GM19035 (cell line): ENCODE results near the gene TTC28.
"Not testable (repeated sequence)": the region's sequence is repeated elsewhere in the genome, so short reads cannot be mapped to it uniquely, and the experiment has no call there.

ENCODE experiments used
- ATAC-seq: cut with Tn5 transposase; IDR thresholded peaks from one replicate; pipeline ENCODE4 v1.9.1; 2021; ENCODE audit not compliant: unreplicated experiment

TTC28 gene

DNA sequence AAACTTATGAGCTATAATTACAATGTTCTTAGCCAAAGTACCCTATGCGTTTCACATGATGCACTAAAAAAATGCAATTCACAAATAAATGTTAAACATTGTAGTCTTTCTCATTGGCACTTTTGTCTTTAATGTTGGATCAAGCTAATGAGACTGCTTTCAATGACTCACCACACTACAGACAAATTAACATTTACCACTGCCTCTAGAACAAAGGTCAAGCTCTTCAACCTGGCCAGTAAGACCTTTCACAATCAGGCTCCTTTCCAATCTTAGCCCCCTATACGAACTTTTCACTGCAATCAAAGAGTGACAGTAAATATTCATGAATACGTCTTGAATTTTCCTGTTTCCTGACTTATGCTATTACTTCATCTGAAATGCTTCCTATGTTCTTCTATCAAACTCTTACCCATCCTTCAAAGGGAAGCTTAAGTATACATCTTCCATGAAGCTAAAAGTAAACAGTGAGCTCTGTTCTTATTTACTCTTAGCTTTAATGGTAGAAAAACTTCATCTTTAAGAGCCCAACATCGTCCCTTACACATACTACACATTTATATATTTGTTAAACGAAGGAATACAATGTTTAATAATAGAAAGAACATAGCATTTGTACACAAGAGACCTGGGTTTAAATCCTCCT is 433.9 kb downstream of the TTC28 start:
- no peak for ATAC-seq

DNA sequence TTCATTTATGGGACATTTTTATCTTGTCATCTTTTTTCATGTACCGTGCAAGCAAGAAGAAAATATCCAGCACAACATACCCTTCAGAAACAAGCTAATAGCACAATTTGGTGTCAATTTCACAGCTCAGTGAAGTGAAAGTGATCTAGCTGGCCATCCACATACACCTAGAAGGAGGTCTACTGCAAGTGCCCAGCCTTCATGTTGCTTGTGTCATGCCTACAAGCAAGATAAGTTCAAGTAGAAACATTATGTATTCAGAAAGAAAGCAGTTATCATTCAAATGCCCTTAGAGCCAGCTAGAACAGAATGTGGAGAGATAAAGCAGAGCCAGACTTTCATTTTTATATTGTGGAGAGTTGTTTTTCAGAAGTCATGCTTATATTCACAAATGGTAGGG is 434.9 kb downstream of the TTC28 start:
- ATAC-seq: no peak

DNA sequence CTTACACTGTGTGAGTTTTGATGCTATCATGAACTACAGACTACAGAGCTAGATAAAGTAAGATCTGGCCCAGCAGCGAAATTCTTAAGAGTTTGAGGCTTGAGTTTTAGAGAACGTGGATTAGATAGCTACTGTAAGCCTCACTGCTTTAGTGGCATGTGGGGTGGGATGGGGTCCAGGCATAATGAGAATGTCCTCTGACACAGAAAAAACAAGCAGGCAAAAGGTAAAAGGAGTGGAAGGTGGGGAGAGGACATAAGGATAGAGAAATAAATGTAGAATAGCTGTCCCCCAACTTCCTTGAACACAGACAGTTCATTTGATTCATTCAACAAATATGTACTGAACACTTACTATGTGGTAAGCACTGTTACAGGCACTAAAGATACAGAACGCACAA is 436.1 kb downstream of the TTC28 start:
- no peak for ATAC-seq

DNA sequence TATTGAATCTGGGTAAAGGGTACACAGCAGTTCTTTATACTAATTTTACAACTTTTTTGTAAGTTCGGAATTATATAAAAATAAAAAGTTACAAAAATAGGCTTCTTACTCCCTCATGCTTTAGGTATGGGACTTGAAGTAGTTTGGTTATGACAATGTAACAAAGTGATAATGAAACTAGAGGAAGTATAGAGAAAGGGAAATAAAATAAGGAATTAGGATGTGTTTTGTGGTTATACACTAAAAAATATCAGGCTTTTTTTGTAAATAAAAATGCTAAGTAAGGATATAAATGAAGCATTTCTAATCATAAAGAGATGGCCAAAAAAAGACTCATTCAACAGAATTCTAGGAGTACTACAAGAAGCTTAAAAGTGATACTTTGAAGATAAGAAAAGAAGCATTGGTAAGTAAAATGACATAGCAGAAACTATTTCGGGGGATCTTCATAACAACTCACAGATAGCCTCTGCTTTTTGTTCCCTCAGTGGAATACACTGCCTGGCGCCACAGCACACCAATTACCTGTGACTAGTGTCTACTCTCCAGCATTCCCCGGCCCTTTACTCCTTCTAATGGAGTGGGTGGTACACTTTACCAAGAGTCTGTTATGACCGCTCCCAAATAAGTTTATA is 437.9 kb downstream of the TTC28 start:
- ATAC-seq: no peak

DNA sequence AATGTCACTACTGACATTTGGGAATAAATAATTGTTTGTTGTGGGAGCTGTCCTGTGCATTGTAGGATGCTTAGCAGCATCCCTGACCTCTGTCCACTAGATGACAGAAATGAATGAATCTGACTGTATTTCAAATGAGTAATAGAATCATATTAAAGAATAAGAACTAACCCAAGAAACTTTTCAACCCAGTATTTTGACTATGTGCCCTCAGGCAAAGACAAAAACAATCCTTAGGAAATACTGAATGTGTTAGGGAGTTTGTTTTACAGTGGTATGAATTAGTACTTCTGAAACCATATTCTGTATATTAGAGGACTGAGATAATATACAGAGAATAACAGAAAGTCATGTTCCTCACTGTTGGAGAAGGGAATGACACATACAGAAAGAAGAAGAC is 439.7 kb downstream of the TTC28 start:
- no peak for ATAC-seq

DNA sequence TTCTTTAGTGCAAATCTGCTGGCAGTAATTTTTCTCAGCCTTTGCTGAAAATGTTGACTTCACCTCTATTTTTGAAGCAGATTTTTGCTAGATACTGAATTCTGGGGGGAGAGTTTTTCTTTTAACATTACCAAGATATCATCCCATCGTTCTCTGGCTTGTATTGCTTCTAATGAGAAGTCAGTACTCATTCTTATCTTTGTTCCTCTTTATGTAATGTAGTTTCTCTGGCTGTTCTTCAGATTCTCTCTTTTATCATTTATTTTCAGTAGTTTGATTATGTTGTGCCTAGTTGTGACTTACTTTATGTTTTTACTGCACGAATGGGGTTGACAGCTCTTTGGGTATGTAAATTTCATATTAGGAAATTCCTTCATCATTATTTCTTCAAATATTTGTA is 441.9 kb downstream of the TTC28 start:
- ATAC-seq: no peak

DNA sequence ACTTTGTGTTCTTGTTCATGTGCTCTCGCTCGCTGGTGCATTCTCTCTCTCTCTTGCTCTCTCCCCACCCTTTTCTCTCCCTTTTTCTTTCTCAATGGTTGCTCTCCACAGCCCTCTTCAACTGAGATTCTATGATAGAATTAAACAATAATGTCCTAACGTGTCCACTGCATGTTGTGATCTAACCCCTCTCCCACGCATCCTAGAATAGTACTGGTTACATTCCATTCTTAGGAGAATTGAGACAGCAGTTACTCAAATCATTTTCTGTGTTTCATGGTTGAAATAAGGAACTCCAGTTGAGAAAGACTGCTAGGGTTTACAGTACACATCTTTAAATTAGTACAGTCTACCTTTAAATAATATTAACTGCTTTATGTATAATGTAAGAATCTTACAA is 442.5 kb downstream of the TTC28 start:
- no peak for ATAC-seq

DNA sequence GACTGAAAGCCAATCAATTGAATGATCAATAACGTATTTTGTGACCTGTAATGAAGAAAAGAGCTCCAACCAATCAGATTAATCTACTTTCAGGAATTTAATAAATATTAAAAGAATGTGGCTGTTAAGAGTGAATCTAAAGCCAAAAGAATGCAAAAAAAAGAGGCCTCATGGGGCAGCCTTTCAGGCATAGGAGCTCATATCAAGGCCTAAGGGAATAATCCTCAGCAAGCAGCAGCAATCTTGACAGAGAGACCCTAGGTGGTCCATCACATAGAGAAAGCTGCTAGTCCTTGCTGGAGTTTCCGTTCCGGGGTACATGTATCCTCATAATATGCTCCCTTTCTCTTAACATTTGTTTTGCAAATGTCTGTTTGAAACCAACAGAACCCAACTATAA is 447.4 kb downstream of the TTC28 start:
- no peak for ATAC-seq

DNA sequence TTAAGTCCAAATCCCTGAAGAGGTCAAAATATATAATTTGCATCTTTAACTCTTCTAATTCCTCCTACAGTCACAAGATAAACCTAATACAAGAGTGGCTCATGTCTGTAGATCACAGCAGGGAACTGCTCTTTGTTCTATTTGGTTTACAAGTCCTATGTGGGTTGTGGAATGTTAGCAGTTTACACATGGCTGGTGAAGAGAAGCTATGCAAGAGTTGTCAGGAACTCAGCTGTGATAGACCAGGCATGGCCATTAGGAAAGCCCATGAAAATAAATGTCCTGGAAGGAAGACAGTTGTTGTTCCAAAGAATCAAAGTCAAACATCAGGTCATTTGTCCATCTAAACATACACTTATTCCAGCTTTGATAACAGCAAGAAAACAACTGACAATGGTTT is 448.2 kb downstream of the TTC28 start:
- ATAC-seq: no peak

DNA sequence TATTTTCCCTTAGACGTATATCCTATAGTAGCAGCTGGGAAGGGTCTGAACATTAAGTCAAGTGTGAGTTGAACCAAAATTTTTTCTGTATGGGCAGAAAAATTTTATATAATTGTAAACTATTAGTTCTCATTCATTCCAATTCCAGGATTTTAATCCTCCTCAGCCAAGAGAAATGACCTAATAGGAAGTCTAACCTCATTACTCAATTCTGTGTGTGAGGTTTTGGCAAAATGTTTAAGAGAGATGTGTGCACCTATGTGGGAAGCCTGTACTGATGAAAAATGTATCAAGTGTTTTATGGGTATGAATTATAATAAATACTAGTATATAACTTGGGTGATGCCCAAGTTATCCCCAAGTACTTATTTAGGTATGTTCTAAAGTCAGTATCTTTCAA is 449.0 kb downstream of the TTC28 start:
- ATAC-seq: no peak

DNA sequence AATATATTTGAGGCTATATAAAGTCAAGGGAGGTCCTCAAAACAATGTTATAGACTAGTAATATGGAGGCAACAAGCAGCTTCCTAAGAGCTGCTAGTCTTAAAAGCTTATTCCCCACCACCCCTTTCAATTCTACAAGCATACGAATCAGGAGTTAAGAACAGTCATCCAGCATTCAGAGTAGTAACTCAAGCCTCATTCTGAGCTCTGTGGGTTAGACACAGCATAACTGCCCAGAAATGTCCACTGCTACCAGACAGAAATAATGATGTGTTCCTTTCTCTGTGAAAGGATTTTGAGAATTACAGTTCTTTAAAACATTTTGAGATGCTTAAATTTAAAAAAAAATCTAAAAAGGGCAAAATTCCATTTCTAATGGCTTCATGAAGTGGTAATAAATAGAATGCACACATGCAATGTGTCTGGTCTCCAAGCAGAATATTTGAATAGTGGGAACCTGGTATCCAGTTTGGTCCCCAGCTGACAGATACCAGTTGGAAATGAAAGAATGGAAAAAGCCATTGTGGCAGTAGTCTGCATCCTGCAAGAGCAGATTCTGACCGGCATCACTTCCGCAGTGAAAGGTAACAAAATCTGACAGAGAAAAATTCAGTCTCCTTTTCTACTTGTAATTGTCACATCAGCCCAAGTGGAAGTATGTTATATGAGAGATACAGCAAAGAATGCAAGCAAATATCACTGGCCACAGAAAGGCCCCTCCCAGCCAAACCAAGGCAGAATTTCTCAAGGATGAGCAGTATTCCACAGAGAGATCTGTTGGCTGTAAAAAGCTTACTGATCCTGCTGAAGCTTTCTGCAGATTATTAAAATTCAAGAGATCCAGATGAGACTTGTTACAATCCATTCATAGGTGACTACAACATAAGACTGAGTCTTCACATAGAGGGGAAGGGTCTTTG is 449.8 kb downstream of the TTC28 start:
- no peak for ATAC-seq

DNA sequence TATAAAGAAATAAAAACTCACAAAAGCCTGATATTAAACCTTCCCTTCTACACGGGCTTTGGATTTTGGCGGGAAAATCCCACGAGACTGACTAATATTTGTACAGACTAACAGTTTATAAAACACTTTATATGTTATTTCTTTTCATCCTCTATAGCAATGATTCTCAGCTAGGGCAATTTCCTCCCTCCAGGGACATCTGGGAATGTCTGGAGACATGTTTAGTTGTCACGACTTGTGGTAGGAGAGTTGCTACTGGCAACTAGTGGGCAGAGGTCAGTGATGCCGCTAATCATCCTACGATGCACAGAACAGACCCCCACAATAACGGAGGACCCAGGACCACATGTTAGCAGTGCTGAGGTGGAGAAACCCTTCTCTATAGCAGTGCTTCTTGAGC is 455.8 kb downstream of the TTC28 start:
- no peak for ATAC-seq

DNA sequence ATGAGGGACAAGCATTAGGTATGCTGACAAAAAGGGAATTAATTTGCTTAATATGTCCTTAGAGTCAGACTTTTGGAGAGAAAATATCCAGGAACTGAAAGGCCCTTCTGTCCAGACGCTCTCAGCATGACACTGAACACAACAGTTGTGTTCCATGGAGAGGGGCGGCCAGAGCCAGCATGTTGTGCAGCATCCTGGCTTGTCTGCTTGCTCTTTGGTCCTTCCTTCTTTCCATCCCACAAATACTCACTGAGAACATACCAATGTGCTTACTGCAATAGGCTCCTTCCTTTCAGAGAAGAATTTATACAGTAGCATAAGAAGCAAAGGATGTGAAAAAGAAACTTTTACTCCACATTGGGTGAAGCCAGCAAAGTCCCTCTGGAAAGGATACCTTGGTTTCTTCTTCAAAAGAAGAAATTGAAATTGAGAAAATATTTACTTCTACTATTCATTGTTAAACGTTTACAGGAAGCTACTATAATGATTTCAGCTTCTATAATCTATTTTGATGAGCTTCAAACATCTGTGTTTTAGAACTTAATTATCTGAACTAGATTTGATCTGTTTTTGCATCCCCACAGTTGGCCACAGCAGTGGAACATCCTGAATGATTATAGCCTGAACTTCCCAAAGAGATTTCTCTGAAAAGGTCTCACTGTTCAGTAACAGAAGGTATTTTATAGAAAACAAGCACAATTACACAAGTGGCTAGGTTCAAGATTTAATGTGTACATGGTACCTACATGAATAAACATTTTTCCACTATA is 456.5 kb downstream of the TTC28 start:
- ATAC-seq: no peak

DNA sequence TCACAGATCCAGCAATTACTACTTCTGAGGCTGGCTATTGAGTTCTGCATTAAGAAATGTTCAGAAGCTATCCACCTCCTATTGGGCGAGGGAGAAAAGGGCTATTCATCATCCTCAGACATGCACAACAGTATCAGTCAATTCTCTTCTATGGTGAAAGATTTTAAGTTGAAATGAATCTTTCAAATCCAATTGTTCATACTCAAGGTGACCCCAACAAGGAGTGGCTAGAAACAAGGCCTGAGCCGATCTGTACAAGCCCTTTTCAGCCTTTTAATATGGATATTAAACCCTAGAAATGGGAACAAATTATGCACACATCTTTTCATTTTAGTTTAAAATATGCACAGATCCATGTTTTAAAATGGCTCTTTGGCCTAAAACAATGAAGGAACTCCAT is 457.1 kb downstream of the TTC28 start:
- no peak for ATAC-seq

DNA sequence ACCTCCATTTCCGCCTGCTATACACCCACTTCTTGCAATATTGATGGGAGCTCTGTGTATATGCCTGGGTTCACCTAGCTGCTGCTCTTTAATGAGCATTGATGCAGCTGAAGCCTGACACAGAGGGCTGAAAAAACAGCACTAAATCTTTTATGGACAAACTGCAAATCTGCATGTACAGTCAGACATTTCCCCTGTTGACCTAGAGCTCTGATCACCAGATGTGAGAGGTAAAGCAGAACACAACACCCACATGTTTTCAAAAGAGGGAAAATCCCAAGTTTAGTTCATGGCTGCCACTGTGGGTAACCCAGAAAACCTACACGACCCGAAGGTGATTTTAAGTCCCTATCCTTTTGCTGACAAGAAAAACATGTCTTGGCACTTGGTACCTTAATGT is 457.6 kb downstream of the TTC28 start:
- no peak for ATAC-seq

DNA sequence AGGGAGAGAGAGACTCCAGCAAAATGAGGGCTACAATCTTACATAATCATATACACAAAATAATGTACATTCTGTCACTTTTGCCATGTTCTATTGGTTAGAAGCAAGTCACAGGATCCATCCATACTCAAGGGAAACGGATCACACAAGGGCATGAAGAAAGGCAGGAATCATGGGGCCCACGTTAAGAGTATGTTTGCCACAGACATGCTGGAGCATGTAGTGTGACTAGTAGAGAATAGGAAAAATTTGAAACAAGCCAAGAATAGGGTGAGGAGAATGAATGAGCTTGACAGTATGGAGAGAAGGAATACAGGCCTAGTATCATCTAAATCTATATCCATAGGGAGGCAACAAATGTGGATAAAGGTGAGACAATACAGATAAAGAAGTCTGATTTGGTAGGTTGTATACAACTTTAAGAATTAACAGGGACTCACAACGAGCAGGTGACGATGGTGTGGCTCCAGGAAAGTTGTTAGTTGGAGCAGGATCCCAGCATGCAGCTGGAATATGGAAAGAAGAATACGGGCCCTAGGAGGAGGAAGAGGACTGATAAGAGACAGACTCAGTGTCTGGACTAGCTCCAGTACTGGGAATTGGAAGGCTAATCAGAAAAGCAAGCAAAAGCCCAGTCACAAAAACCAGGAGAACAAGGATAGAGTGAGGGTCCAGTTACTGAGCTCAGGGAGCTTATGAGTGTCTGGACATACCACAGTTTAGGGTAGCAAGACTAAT is 458.8 kb downstream of the TTC28 start:
- ATAC-seq: no peak

DNA sequence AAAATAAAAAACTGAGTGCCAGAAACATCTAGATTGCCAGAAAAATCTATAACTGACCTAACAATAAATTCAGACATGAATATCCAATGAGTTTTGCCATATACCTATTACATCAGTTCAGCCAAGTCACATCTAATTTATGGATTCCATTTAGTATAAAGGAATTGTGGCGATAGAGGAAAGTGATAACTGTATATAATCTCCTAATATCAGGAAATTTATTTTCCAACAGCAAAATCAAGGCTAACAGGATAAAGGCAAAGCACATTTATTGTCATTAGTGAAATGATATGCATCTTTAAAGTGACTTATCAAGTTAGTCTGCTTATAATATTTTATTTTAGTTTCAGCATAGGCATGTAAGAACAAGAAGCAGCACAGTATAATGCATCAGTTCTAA is 462.4 kb downstream of the TTC28 start:
- ATAC-seq: no peak

DNA sequence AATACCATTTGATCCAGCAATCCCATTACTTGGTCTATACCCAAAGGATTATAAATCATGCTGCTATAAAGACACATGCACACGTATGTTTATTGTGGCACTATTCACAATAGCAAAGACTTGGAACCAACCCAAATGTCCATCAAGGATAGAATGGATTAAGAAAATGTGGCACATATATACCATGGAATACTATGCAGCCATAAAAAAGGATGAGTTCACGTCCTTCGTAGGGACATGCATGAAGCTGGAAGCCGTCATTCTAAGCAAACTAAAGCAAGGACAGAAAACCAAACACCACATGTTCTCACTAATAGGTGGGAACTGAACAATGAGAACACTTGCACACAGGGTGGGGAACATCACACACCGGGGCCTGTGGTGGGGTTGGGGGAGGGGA is 464.9 kb downstream of the TTC28 start:
- not testable (repeated sequence) for ATAC-seq

DNA sequence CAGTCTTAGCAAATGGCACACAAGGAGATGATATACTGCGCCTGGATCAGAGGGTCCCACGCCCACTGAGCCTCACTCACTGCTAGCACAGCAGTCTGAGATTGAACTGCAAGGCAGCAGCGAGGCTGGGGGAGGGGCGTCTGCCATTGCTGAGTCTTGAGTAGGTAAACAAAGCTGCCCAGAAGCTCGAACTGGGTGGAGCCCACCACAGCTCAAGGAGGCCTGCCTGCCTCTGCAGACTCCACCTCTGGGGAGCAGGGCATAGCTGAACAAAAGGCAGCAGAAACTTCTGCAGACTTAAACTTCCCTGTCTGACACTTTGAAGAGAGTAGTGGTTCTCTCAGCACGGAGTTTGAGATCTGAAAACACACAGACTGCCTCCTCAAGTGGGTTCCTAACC is 470.2 kb downstream of the TTC28 start:
- not testable (repeated sequence) for ATAC-seq

DNA sequence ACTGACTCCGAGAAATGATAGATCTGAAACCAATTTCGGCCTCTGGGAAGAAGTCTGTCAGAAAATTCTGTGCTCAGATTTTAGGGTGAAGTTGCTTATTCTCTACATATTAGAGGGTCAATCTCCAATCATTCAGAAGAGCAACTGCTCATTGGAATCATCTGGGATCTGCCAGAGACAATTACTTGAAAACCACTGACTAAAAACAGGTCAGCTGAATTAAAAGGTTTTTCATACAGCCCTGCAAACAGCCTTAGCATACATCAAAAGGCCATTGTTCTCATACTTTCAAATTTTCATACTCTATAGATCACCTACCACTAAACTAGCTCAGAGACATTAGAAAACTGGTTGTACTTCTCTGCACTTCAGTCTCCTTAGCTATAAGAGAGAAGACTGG is 470.9 kb downstream of the TTC28 start:
- no peak for ATAC-seq

DNA sequence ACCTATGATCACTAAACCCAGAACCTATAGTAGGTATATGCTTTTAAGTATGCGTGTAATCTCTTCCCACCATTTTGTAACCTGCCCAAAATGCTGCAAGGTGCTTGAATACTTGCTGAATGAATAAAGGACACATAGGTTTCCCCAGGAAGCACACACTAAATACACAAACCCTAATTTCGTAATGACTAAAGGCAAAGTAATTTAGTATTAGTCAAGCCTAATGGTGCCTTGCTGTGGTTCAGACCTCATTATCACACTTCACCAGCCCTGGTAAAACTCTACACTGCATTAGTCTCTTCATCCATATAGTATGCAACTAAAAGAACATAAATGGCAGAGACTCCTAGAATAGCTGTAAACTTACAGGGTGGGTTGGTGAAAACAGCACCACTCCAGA is 471.6 kb downstream of the TTC28 start:
- ATAC-seq: no peak
